K562 (cell line): ENCODE measurements around the gene CYYR1. TPM values are rescaled to one million over a fixed set of nuclear protein-coding genes. Genes with fewer than 3 reads are reported as not detected.

ENCODE experiments used
- EP400 ChIP-seq: fragments of 450-650 bp; IDR thresholded peaks from 2 replicates; pipeline ENCODE4 v1.6.1; 2017; ENCODE audit warnings: antibody characterized with exemption, mild to moderate bottlenecking, moderate library complexity
- ESRRA ChIP-seq: fragments of 450-650 bp; IDR thresholded peaks from 2 replicates; pipeline ENCODE4 v1.6.1; 2014; ENCODE audit warnings: low read depth, mild to moderate bottlenecking, moderate library complexity, borderline replicate concordance
- GATA2 ChIP-seq: sonication (generic); formaldehyde crosslinking; IDR thresholded peaks from 2 replicates; pipeline ENCODE4 v1.4.0; 2020; ENCODE audit warnings: mild to moderate bottlenecking, missing genetic modification reagents
- RBM34 ChIP-seq: fragments of 200-400 bp; formaldehyde crosslinking; IDR thresholded peaks from 2 replicates; pipeline ENCODE4 v1.6.1; 2018; ENCODE audit warnings: low read length, borderline replicate concordance; ENCODE audit not compliant: insufficient read depth
- ZNF121 ChIP-seq: sonication (generic); formaldehyde crosslinking; conservative IDR thresholded peaks from 2 replicates; pipeline ENCODE4 v1.8.0; 2022; ENCODE audit warnings: missing genetic modification reagents
- ZNF124 ChIP-seq: sonication (generic); formaldehyde crosslinking; IDR thresholded peaks from 2 replicates; pipeline ENCODE4 v1.8.1; 2022; ENCODE audit warnings: missing genetic modification reagents
- ZNF133 ChIP-seq: fragments of 250-450 bp; sonication (Bioruptor Pico); IDR thresholded peaks from 2 replicates; pipeline ENCODE4 v1.4.0; 2020; ENCODE audit warnings: mild to moderate bottlenecking
- polyA plus RNA-seq, 8 experiments: library from polyadenylated mRNA; depleted of rRNA in 4 of 8; stranded (reverse) in 5 of 8; unstranded in 3 of 8; fragments of >200 nt; fragmentation: Nextera tagmentation in 2 of 8; fragmentation: Illumina TruSeq in 1 of 8; extraction: Ambion mirVana in 2 of 8; extraction: Trizol in 1 of 8; gene quantifications; 2 replicates each; pipeline versions ENCODE4 v1.2.1 to v1.2.3, GENCODE V29; 2011 to 2014; ENCODE audit warnings: inconsistent platforms in 1 of 8, missing spikeins in 1 of 8
- total RNA-seq, 7 experiments: library from RNA; depleted of rRNA in 6 of 7; stranded (reverse); fragments of >200 nt in 6 of 7; fragmentation: Illumina TruSeq in 2 of 7; extraction: Trizol in 2 of 7; gene quantifications; 2 replicates each; pipeline versions ENCODE4 v1.2.1 to v1.2.3, GENCODE V29; 2011 to 2021; ENCODE audit warnings: low replicate concordance in 1 of 7
- TF ChIP-seq, protein P1 (sequence below): fragments of 250-450 bp; sonication (Bioruptor Pico); IDR thresholded peaks from 2 replicates; pipeline ENCODE4 v1.5.0; 2021
- TF ChIP-seq, protein P2 (sequence below): fragments of 450-650 bp; formaldehyde crosslinking; conservative IDR thresholded peaks from 2 replicates; pipeline ENCODE4 v1.4.0; 2022; ENCODE audit warnings: mild to moderate bottlenecking, missing genetic modification characterization
- TF ChIP-seq, protein P3 (sequence below): fragments of 450-650 bp; IDR thresholded peaks from one replicate; pipeline ENCODE4 v1.6.1; 2018; ENCODE audit warnings: mild to moderate bottlenecking, moderate library complexity; ENCODE audit not compliant: partially characterized antibody
- TF ChIP-seq, protein P4 (sequence below): sonication (generic); formaldehyde crosslinking; IDR thresholded peaks from 2 replicates; pipeline ENCODE4 v1.8.0; 2022; ENCODE audit warnings: missing genetic modification reagents, mild to moderate bottlenecking, moderate library complexity, borderline replicate concordance
- TF ChIP-seq, protein P5 (sequence below): sonication (generic); formaldehyde crosslinking; IDR thresholded peaks from 2 replicates; pipeline ENCODE4 v1.8.0; 2022; ENCODE audit warnings: mild to moderate bottlenecking, missing genetic modification reagents

Gene CYYR1
- total and polyA plus RNA-seq, 9 of the 15 experiments (the other 6 are each of a cell fraction or from before 2014, with no cell fraction given) = not detected

DNA sequence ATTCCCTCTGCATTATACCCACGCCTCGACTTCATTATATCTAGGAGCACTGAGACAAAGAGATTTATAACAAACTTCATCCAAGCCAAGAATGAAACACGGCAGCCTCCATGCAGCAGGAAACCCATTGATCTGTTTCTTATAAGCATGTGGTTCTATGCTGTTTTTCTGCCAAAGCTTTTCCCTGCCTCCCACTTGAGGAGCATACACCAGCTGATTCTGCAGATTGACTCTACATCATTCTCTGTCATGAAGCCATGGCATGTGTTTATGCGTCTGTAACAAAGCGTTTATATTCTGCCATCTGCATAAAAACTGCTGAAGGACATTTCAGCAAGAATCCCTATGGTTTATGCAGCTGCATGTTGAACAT is 102.0 kb downstream of the CYYR1 start (continued):
- TF ChIP-seq, protein P1, sequence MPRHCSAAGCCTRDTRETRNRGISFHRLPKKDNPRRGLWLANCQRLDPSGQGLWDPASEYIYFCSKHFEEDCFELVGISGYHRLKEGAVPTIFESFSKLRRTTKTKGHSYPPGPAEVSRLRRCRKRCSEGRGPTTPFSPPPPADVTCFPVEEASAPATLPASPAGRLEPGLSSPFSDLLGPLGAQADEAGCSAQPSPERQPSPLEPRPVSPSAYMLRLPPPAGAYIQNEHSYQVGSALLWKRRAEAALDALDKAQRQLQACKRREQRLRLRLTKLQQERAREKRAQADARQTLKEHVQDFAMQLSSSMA (CRISPR knock-in tag) = no peak
- TF ChIP-seq EP400 (no peak), ZNF133 (CRISPR knock-in tag) (no peak), RBM34 (no peak), ESRRA (no peak), GATA2 (CRISPR knock-in tag) (no peak), ZNF121 (no peak), ZNF124 (no peak)
- TF ChIP-seq, protein P2, sequence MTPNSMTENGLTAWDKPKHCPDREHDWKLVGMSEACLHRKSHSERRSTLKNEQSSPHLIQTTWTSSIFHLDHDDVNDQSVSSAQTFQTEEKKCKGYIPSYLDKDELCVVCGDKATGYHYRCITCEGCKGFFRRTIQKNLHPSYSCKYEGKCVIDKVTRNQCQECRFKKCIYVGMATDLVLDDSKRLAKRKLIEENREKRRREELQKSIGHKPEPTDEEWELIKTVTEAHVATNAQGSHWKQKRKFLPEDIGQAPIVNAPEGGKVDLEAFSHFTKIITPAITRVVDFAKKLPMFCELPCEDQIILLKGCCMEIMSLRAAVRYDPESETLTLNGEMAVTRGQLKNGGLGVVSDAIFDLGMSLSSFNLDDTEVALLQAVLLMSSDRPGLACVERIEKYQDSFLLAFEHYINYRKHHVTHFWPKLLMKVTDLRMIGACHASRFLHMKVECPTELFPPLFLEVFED = no peak
- TF ChIP-seq, protein P3, sequence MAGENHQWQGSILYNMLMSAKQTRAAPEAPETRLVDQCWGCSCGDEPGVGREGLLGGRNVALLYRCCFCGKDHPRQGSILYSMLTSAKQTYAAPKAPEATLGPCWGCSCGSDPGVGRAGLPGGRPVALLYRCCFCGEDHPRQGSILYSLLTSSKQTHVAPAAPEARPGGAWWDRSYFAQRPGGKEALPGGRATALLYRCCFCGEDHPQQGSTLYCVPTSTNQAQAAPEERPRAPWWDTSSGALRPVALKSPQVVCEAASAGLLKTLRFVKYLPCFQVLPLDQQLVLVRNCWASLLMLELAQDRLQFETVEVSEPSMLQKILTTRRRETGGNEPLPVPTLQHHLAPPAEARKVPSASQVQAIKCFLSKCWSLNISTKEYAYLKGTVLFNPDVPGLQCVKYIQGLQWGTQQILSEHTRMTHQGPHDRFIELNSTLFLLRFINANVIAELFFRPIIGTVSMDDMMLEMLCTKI = no peak
- TF ChIP-seq, protein P4, sequence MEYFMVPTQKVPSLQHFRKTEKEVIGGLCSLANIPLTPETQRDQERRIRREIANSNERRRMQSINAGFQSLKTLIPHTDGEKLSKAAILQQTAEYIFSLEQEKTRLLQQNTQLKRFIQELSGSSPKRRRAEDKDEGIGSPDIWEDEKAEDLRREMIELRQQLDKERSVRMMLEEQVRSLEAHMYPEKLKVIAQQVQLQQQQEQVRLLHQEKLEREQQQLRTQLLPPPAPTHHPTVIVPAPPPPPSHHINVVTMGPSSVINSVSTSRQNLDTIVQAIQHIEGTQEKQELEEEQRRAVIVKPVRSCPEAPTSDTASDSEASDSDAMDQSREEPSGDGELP (CRISPR knock-in tag) = no peak
- TF ChIP-seq, protein P5, sequence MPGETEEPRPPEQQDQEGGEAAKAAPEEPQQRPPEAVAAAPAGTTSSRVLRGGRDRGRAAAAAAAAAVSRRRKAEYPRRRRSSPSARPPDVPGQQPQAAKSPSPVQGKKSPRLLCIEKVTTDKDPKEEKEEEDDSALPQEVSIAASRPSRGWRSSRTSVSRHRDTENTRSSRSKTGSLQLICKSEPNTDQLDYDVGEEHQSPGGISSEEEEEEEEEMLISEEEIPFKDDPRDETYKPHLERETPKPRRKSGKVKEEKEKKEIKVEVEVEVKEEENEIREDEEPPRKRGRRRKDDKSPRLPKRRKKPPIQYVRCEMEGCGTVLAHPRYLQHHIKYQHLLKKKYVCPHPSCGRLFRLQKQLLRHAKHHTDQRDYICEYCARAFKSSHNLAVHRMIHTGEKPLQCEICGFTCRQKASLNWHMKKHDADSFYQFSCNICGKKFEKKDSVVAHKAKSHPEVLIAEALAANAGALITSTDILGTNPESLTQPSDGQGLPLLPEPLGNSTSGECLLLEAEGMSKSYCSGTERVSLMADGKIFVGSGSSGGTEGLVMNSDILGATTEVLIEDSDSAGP = no peak
